ENCODE measurements around the gene MDGA2.

MDGA2 gene

GRCh38 chr14:46894476-46894875 is 780.9 kb downstream of the MDGA2 start:
- TF ChIP-seq TCF12 (IDR thresholded peaks at IDR 0.05; ENCODE audit: low read depth) (no peak), TEAD4 (IDR thresholded peaks at IDR 0.05) (no peak), RAD21 (IDR thresholded peaks at IDR 0.05; ENCODE audit: low read depth) (no peak), YY1 (IDR thresholded peaks at IDR 0.05; ENCODE audit: low read depth) (no peak), NFIC (IDR thresholded peaks at IDR 0.05) (no peak), USF1 (IDR thresholded peaks at IDR 0.05) (no peak), FOXM1 (IDR thresholded peaks at IDR 0.05; ENCODE audit: borderline replicate concordance, low read depth) (no peak), EP300 (IDR thresholded peaks at IDR 0.05; ENCODE audit: borderline replicate concordance) (no peak), EGR1 (IDR thresholded peaks at IDR 0.05) (no peak), ZBTB7A (IDR thresholded peaks at IDR 0.05; ENCODE audit: low read depth) (no peak), CREB1 (IDR thresholded peaks at IDR 0.05; ENCODE audit: low read depth) (no peak), TAF1 (IDR thresholded peaks at IDR 0.05; ENCODE audit: low read depth) (no peak)
- TF ChIP-seq, protein P1, sequence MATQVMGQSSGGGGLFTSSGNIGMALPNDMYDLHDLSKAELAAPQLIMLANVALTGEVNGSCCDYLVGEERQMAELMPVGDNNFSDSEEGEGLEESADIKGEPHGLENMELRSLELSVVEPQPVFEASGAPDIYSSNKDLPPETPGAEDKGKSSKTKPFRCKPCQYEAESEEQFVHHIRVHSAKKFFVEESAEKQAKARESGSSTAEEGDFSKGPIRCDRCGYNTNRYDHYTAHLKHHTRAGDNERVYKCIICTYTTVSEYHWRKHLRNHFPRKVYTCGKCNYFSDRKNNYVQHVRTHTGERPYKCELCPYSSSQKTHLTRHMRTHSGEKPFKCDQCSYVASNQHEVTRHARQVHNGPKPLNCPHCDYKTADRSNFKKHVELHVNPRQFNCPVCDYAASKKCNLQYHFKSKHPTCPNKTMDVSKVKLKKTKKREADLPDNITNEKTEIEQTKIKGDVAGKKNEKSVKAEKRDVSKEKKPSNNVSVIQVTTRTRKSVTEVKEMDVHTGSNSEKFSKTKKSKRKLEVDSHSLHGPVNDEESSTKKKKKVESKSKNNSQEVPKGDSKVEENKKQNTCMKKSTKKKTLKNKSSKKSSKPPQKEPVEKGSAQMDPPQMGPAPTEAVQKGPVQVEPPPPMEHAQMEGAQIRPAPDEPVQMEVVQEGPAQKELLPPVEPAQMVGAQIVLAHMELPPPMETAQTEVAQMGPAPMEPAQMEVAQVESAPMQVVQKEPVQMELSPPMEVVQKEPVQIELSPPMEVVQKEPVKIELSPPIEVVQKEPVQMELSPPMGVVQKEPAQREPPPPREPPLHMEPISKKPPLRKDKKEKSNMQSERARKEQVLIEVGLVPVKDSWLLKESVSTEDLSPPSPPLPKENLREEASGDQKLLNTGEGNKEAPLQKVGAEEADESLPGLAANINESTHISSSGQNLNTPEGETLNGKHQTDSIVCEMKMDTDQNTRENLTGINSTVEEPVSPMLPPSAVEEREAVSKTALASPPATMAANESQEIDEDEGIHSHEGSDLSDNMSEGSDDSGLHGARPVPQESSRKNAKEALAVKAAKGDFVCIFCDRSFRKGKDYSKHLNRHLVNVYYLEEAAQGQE (IDR thresholded peaks at IDR 0.05; ENCODE audit: low read depth) = no peak
- TF ChIP-seq, protein P2, sequence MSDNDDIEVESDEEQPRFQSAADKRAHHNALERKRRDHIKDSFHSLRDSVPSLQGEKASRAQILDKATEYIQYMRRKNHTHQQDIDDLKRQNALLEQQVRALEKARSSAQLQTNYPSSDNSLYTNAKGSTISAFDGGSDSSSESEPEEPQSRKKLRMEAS (IDR thresholded peaks at IDR 0.05) = no peak

DNA sequence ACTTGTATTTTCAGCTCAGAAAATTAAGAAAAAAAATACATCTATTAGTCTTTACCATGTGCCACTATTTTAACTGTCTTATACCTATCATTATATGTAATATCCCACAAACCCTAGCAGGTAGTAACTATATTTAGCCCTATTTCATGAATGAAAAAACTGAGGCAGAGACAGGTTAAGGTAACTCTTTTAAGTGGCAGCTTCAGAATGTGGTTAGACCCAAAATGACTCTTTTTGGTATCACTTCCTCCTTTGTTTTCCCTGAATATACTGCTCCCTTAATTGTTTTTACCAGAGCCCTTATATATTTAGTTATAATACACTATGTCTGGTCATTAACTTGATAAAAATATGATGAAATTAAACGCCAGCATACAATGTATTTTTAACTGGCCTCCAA is 788.3 kb downstream of the MDGA2 start:
- no peak for TF ChIP-seq ZBTB7A (IDR thresholded peaks at IDR 0.05; ENCODE audit: low read depth)
- no peak for TF ChIP-seq TEAD4 (IDR thresholded peaks at IDR 0.05)
- TF ChIP-seq, protein P2 (IDR thresholded peaks at IDR 0.05) = no peak
- no peak for TF ChIP-seq USF1 (IDR thresholded peaks at IDR 0.05)

DNA sequence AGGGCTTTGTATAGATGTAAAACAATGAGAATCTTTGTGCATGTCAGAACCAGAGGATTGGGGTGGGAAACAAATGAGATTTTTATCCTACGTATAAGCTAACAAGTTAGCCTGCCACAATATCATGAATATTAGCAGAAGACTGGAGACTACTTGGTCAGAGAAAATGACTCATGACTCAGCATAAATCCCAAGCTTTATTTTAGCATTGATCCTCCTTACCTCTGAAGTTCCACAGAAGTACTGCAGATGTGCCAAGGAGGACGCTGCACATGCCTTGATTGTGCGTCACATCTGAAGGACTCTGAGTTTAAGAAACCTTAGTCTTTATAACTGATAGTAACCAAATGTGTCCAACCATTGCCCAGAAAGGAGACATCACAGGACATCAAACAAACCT is 789.8 kb downstream of the MDGA2 start:
- TF ChIP-seq NFIC (IDR thresholded peaks at IDR 0.05) (no peak), YY1 (IDR thresholded peaks at IDR 0.05; ENCODE audit: low read depth) (no peak), CEBPB (IDR thresholded peaks at IDR 0.05) (no peak), EGR1 (IDR thresholded peaks at IDR 0.05) (no peak), ZBTB7A (IDR thresholded peaks at IDR 0.05; ENCODE audit: low read depth) (no peak), TCF12 (IDR thresholded peaks at IDR 0.05; ENCODE audit: low read depth) (no peak), TAF1 (IDR thresholded peaks at IDR 0.05; ENCODE audit: low read depth) (no peak), FOXM1 (IDR thresholded peaks at IDR 0.05; ENCODE audit: borderline replicate concordance, low read depth) (no peak)
- TF ChIP-seq, protein P2 (IDR thresholded peaks at IDR 0.05) = no peak

DNA sequence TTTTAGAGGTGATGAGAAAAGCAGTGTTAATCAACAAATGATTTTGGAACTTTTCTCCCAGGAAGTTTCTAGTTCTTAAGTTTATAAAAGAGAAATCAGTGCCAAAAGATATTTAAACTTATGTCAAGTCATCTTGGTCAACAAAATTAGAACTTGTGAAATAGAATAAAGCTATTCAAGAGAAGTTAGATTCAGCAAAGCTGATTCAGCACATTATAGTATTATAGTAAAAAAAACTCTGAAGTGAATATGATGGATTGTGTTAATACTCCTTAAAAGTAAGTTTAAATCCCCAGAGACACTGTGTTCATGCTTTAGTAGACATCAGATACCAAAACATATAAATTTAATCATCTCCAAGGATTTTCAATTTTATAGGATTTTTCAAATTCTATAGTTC is 813.7 kb downstream of the MDGA2 start:
- TF ChIP-seq FOXM1 (IDR thresholded peaks at IDR 0.05; ENCODE audit: borderline replicate concordance, low read depth) = no peak
- TF ChIP-seq CREB1 (IDR thresholded peaks at IDR 0.05; ENCODE audit: low read depth) = no peak
- TF ChIP-seq TAF1 (IDR thresholded peaks at IDR 0.05; ENCODE audit: low read depth) = no peak
- TF ChIP-seq, protein P2 (IDR thresholded peaks at IDR 0.05) = no peak
- no peak for TF ChIP-seq NFIC (IDR thresholded peaks at IDR 0.05)
- TF ChIP-seq TEAD4 (IDR thresholded peaks at IDR 0.05) = no peak
- no peak for TF ChIP-seq YY1 (IDR thresholded peaks at IDR 0.05; ENCODE audit: low read depth)
- TF ChIP-seq RAD21 (IDR thresholded peaks at IDR 0.05; ENCODE audit: low read depth) = no peak
- TF ChIP-seq TCF12 (IDR thresholded peaks at IDR 0.05; ENCODE audit: low read depth) = no peak
- TF ChIP-seq USF1 (IDR thresholded peaks at IDR 0.05) = no peak
- TF ChIP-seq, protein P1 (IDR thresholded peaks at IDR 0.05; ENCODE audit: low read depth) = no peak
- TF ChIP-seq CEBPB (IDR thresholded peaks at IDR 0.05) = no peak
- TF ChIP-seq EGR1 (IDR thresholded peaks at IDR 0.05) = no peak
- TF ChIP-seq ZBTB7A (IDR thresholded peaks at IDR 0.05; ENCODE audit: low read depth) = no peak
- no peak for TF ChIP-seq EP300 (IDR thresholded peaks at IDR 0.05; ENCODE audit: borderline replicate concordance)

DNA sequence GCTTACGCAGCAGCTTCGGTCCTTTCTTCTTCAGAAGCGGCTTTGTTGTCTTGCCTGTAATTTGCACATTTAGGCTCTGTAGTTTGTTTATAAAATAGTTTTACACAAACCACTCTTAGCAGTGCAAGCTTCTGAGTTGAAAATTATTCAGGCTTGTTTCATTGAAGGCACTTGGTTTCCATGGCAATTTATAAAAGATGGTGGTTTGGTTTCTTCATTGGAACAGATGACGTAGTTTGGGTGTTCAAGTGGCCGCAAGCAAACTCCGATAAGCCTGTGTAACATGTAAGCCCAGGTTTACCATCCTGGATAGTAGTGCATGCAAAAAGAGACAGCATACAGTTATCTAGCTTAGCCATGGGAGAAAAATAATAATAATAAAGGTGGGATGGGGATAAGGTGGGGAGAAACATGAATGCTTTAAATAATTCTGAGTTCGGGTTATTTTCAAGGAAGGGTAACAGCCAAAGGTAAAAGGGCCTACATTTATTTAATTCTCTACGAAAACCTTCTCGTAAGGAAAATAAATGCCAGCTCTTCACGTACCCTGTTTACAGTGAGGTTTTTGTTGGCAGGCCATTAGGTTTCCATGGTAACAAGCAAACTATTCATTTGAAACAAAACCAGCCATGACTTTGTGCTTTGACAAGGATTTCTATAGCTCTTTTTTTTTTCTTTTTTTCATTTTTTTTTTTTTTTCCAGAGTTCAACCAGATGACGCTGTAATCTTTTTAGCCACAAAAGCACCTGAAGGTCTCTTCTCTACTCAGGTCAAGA is 834.3 kb downstream of the MDGA2 start:
- no peak for TF ChIP-seq USF1 (IDR thresholded peaks at IDR 0.05)
- TF ChIP-seq, protein P2 (IDR thresholded peaks at IDR 0.05) = no peak
- no peak for TF ChIP-seq EP300 (IDR thresholded peaks at IDR 0.05; ENCODE audit: borderline replicate concordance)
- no peak for TF ChIP-seq TAF1 (IDR thresholded peaks at IDR 0.05; ENCODE audit: low read depth)
- TF ChIP-seq RAD21 (IDR thresholded peaks at IDR 0.05; ENCODE audit: low read depth) = no peak
- no peak for TF ChIP-seq CREB1 (IDR thresholded peaks at IDR 0.05; ENCODE audit: low read depth)
- no peak for TF ChIP-seq YY1 (IDR thresholded peaks at IDR 0.05; ENCODE audit: low read depth)
- no peak for TF ChIP-seq EGR1 (IDR thresholded peaks at IDR 0.05)
- no peak for TF ChIP-seq FOXM1 (IDR thresholded peaks at IDR 0.05; ENCODE audit: borderline replicate concordance, low read depth)
- no peak for TF ChIP-seq NFIC (IDR thresholded peaks at IDR 0.05)
- no peak for TF ChIP-seq ZBTB7A (IDR thresholded peaks at IDR 0.05; ENCODE audit: low read depth)
- TF ChIP-seq TCF12 (IDR thresholded peaks at IDR 0.05; ENCODE audit: low read depth) = no peak
